Choroid plexus epithelial cell (primary cell): ENCODE results near the gene DPF3.

Experiments
- DNase-seq: peaks from one replicate; pipeline ENCODE4 v3.0.0-alpha.2; 2010; ENCODE audit warnings: low read depth
- H3K4me3 ChIP-seq: 2 replicates; pipeline ENCODE4 v1.5.1; 2011; ENCODE audit warnings: low read depth, mild to moderate bottlenecking, control low read depth, low read length, moderate library complexity
- TF ChIP-seq, protein P1 (sequence below): conservative IDR thresholded peaks from 2 replicates; pipeline ENCODE4 v1.5.1; 2011; ENCODE audit warnings: low read depth, mild to moderate bottlenecking, control low read depth, inconsistent platforms, low read length, moderate library complexity

DPF3 gene

GRCh38 chr14:72706485-72706884 is 187.4 kb downstream of the DPF3 start:
- no peak for DNase-seq
- no peak overlapping the region for H3K4me3 ChIP-seq
- TF ChIP-seq, protein P1, sequence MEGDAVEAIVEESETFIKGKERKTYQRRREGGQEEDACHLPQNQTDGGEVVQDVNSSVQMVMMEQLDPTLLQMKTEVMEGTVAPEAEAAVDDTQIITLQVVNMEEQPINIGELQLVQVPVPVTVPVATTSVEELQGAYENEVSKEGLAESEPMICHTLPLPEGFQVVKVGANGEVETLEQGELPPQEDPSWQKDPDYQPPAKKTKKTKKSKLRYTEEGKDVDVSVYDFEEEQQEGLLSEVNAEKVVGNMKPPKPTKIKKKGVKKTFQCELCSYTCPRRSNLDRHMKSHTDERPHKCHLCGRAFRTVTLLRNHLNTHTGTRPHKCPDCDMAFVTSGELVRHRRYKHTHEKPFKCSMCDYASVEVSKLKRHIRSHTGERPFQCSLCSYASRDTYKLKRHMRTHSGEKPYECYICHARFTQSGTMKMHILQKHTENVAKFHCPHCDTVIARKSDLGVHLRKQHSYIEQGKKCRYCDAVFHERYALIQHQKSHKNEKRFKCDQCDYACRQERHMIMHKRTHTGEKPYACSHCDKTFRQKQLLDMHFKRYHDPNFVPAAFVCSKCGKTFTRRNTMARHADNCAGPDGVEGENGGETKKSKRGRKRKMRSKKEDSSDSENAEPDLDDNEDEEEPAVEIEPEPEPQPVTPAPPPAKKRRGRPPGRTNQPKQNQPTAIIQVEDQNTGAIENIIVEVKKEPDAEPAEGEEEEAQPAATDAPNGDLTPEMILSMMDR = no peak

- no peak for DNase-seq
- TF ChIP-seq, protein P1 = no peak
- no peak overlapping the region for H3K4me3 ChIP-seq
Observed at GRCh38 chr14:72704502-72704901, 189.4 kb downstream of the DPF3 start.

DNA sequence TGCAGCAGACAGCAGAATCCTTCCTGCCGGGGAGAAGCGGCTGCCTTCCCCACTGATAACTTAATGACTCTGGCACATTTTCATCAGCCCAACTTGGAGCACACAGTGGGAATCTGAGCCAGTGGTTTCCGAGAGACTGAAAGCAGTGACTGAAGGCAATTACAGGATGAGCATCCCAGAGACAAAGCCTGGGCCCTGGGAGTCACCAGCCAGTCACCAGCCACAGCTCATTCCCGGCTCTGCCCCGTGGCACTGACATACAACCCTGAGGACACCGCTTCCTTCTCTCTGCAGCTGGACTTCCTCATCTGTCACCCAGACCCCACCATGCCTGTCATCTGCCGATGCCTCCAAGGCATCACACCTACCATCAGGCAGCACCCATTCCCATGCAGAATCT is 192.3 kb downstream of the DPF3 start:
- DNase-seq = no peak
- TF ChIP-seq, protein P1 = no peak
- H3K4me3 ChIP-seq = no peak overlapping the region

DNA sequence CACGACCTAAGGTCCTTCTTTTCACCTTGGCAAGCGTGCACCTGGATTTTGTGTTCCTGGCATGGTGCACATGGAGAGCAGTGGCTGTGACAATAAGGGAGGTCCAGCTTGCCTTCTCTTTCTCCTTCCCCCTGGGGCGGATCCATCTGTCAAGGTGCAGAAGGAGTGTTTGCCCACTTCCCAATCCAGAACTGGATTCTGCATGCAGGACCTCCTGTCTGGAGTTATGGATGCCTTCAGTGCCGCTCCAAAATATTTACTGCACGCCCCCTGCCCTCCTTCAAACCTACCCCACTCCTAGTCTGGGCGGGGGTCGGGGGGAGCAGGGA is 192.7 kb downstream of the DPF3 start:
- TF ChIP-seq, protein P1 = no peak
- DNase-seq = no peak
- no peak overlapping the region for H3K4me3 ChIP-seq

DNA sequence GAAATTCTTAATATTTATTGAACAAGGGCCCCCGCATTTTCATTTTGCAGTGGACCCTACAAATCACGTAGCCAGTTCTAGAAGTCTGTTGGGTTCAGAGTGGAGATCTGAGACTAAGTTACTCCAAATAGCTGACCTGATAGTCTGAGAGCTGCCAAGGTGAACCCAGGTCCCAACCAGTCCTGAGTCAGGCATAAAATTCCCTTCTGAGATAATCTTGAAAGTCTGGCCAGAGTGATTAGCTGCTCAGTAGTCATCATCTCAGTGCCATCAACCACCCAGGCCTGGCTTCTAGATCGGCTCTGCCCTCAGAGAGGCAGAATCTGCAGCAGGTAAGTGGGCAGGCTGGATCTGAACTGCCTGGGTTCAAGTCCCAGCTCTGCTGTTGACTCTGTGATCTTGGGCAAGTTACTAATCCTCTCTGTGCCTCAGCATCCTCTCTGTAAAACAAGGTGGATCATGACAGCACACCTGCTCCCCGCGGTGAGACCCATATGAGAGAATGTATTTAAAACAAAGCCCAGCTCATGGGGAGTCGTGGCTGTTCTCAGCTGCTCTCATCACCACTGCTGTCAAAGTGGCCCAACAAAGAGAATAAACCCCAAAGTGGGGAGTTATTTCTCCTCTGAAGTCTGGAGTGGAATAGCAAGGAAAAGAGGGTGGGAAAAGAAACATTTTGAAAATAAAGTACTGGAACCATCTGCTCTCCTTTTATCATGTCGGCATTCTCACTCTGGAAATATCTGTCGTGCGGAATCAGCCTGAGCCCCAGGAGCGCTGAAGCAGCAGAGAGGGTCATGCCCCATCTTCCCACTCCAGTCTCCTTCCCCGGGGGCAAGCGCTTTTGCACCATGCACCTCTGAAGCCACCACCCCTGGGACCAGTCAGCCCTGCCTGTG is 193.3 kb downstream of the DPF3 start:
- TF ChIP-seq, protein P1 = no peak
- DNase-seq = no peak

GRCh38 chr14:72699852-72700257 is 194.0 kb downstream of the DPF3 start:
- DNase-seq = peak; percentile 62
- TF ChIP-seq, protein P1 = no peak
- H3K4me3 ChIP-seq = no peak overlapping the region

More for the DNA sequence above, 193.3 kb downstream of the DPF3 start:
- no peak overlapping the region for H3K4me3 ChIP-seq

- TF ChIP-seq, protein P1 = no peak
- H3K4me3 ChIP-seq = no peak overlapping the region
- DNase-seq = no peak
Observed at GRCh38 chr14:72699443-72699842, 194.5 kb downstream of the DPF3 start.
